HG03095 (cell line): ENCODE data around the gene AMH.
"Not testable (repeated sequence)": the region's sequence is repeated elsewhere in the genome, so short reads cannot be mapped to it uniquely, and the experiment has no call there.

Experiments
- ATAC-seq: cut with Tn5 transposase; IDR thresholded peaks from one replicate; pipeline ENCODE4 v1.9.1; 2021; ENCODE audit warnings: moderate library complexity; ENCODE audit not compliant: unreplicated experiment

Gene AMH

GRCh38 chr19:2268480-2268830 lies 19.3 kb downstream of the AMH start:
- ATAC-seq: no peak

GRCh38 chr19:2268861-2269243 lies 19.7 kb downstream of the AMH start:
- no peak for ATAC-seq

- peak; percentile 34 for ATAC-seq
Observed at GRCh38 chr19:2269244-2270156, 20.4 kb downstream of the AMH start.

GRCh38 chr19:2270157-2270422 lies 21.0 kb downstream of the AMH start:
- no peak for ATAC-seq

- ATAC-seq: no peak
Observed at GRCh38 chr19:2270423-2271233, 21.5 kb downstream of the AMH start.

GRCh38 chr19:2271234-2272103 lies 22.3 kb downstream of the AMH start:
- no peak for ATAC-seq

GRCh38 chr19:2273356-2274184 lies 24.4 kb downstream of the AMH start:
- peak; percentile 30 for ATAC-seq

- ATAC-seq: no peak
Observed at GRCh38 chr19:2274185-2274711, 25.1 kb downstream of the AMH start.

- ATAC-seq: no peak
Observed at GRCh38 chr19:2274931-2275535, 25.9 kb downstream of the AMH start.

GRCh38 chr19:2275588-2276428 lies 26.7 kb downstream of the AMH start:
- no peak for ATAC-seq

- ATAC-seq: no peak
Observed at GRCh38 chr19:2276429-2276986, 27.4 kb downstream of the AMH start.

- ATAC-seq: no peak
Observed at GRCh38 chr19:2277138-2277537, 28.0 kb downstream of the AMH start.

GRCh38 chr19:2278459-2279158 lies 29.5 kb downstream of the AMH start:
- ATAC-seq: no peak

GRCh38 chr19:2280633-2281264 lies 31.6 kb downstream of the AMH start:
- no peak for ATAC-seq

GRCh38 chr19:2281265-2282061 lies 32.3 kb downstream of the AMH start:
- not testable (repeated sequence) for ATAC-seq

- ATAC-seq: no peak
Observed at GRCh38 chr19:2282062-2282861, 33.1 kb downstream of the AMH start, which contains the start of gene PEAK3. PEAK3 (minus strand) TSS chr19:2282175; CDS start chr19:2280931, 1,244 bp downstream.
